Gastrocnemius medialis (tissue), 4 donors: Measurements from ENCODE around the gene BEST1. TPM values are rescaled to one million over a fixed set of nuclear protein-coding genes. Genes with fewer than 3 reads are reported as not detected.

Experiments used
- ATAC-seq, 2 donors: fragments of 150-250 bp; one replicate each; pipeline ENCODE4 v1.9.1; 2016
- DNase-seq, 2 donors: peaks; one replicate each; pipeline ENCODE4 v3.0.0-alpha.2; 2019
- H3K27ac ChIP-seq, 4 donors: fragments of 200-600 bp; sonication (generic); 1 replicate in 1 of 4; 2 replicates in 3 of 4; pipeline ENCODE4 v1.5.1; 2016 to 2018; ENCODE audit warnings: mild to moderate bottlenecking in 2 of 4, moderate library complexity in 1 of 4
- H3K27me3 ChIP-seq, 3 donors: fragments of 200-600 bp; sonication (generic) in 2 of 3; 1 replicate in 1 of 3; 2 replicates in 2 of 3; pipeline versions ENCODE4 v1.5.1 to v1.6.0; 2016 to 2019; ENCODE audit warnings: mild to moderate bottlenecking in 1 of 3, moderate library complexity in 1 of 3
- H3K36me3 ChIP-seq, 2 donors: fragments of 200-600 bp; sonication (generic) in 1 of 2; one replicate each; pipeline ENCODE4 v1.5.1; 2017 to 2018
- H3K4me1 ChIP-seq, 2 donors: fragments of 200-600 bp; sonication (generic) in 1 of 2; one replicate each; pipeline ENCODE4 v1.5.1; 2016 to 2017; ENCODE audit warnings: mild to moderate bottlenecking in 2 of 2
- H3K4me3 ChIP-seq, 4 donors: fragments of 200-600 bp; sonication (generic) in 3 of 4; 1 replicate in 1 of 4; 2 replicates in 3 of 4; pipeline ENCODE4 v1.5.1; 2016 to 2019; ENCODE audit warnings: mild to moderate bottlenecking in 2 of 4
- H3K9me3 ChIP-seq, 3 donors: fragments of 200-600 bp; sonication (generic) in 2 of 3; 1 replicate in 1 of 3; 2 replicates in 2 of 3; pipeline ENCODE4 v1.5.1; 2016 to 2019
- POLR2A ChIP-seq, 2 donors: fragments of 450-650 bp; IDR thresholded peaks; one replicate each; pipeline ENCODE4 v1.6.1; 2017; ENCODE audit warnings: antibody characterized with exemption in 2 of 2, mild to moderate bottlenecking in 2 of 2, moderate library complexity in 2 of 2
- in situ Hi-C, 4 donors: fragments of 200-750 bp; cut with MboI; loops; one replicate each; pipeline versions ENCODE4 v1.15.0 to v1.8.0; 2017; ENCODE audit warnings: low sequenced_read_pairs in 4 of 4
- intact Hi-C: fragments of 100-400 bp; cut with DNase I; formaldehyde crosslinking; loops from one replicate; pipeline ENCODE4 v1.15.1; 2023; ENCODE audit warnings: low total_unique reads
- total RNA-seq, 4 donors: library from RNA; depleted of rRNA; stranded (reverse); fragments of >200 nt; gene quantifications; one replicate each; pipeline versions ENCODE4 v1.1.0 to v1.2.3, GENCODE V29; 2016
- TF ChIP-seq, protein P1 (sequence below), 5 experiments: fragments of 450-650 bp in 3 of 5; fragments of 200-600 bp in 2 of 5; sonication (generic) in 2 of 5; IDR thresholded peaks in 4 of 5; conservative IDR thresholded peaks in 1 of 5; 1 replicate in 4 of 5; 2 replicates in 1 of 5; pipeline ENCODE4 v1.5.1; 2016 to 2019; ENCODE audit warnings: antibody characterized with exemption in 5 of 5, mild to moderate bottlenecking in 3 of 5, moderate library complexity in 3 of 5

BEST1 gene
- total RNA-seq, 4 donors from 2014 or later: 0.93 to 1.7 (median 0.94) TPM; not detected in 1

DNA sequence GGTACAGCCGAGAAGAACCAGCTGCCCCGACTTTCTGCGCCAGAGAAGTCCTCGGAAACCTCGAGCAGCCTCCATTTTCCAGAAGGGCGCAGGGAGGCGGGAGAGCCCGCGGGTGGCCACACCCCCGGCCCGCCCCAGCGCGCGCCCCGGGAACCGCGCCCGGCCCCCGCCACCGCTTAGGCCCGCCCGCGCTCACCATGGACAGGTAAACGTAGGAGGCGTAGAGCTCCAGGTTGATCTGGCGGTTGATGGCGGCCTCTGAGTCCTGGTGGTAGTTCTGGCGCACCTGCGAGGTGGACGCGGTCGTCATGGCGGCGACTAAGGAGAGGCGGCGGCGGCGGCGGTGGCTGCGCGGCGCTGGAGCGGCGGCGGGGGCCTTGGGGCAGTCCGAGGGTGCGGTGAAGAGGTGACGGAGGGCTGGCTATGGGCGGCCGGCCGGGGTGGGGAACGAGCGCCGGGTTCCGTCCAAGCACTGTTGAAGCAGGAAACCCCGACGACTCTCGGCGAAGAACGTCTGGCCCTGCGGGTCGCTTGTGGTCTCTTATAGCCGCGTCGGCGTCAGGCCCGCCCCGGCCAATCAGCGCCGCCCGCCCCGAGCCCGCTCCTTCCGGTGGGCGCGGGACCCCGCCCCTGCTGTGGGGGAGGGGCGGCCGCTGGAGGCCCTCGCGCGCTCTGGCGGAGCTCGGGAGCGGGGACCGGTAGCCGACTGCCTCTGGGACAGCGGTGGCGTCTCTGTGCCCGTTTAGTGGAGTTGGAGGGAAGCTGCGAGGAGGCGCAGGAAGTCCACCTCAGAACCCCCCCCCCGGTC, 17.2 kb downstream of the BEST1 start, which contains the start of gene FTH1:
TSS of gene FTH1 (minus strand) at position 519 of the 808 bp plus-strand sequence. CDS start at position 310, 209 bp downstream.
- DNase-seq: peak; percentile 89 to 90
- H3K36me3 ChIP-seq: peaks cover 0 to 27% of the 10 kb centered on the region in 2 donors
- intact Hi-C loops: loop anchor here (1.0 to 10.0 kb wide), 3 partner anchors 76 to 273 kb away; partner anchors contain the start of genes FADS3, FEN1 and TMEM258
- no peaks in the 10 kb centered on the region for H3K9me3 ChIP-seq
- peak; percentile 52 to 63 for ATAC-seq
- in situ Hi-C loops: no loop called here
- peak within 1 kb of the TSS; percentile 93 to 100 (median 99) for H3K27ac ChIP-seq
- peak within 1 kb of the TSS; percentile 83 to 94 (median 91) for H3K4me3 ChIP-seq
- TF ChIP-seq, protein P1, sequence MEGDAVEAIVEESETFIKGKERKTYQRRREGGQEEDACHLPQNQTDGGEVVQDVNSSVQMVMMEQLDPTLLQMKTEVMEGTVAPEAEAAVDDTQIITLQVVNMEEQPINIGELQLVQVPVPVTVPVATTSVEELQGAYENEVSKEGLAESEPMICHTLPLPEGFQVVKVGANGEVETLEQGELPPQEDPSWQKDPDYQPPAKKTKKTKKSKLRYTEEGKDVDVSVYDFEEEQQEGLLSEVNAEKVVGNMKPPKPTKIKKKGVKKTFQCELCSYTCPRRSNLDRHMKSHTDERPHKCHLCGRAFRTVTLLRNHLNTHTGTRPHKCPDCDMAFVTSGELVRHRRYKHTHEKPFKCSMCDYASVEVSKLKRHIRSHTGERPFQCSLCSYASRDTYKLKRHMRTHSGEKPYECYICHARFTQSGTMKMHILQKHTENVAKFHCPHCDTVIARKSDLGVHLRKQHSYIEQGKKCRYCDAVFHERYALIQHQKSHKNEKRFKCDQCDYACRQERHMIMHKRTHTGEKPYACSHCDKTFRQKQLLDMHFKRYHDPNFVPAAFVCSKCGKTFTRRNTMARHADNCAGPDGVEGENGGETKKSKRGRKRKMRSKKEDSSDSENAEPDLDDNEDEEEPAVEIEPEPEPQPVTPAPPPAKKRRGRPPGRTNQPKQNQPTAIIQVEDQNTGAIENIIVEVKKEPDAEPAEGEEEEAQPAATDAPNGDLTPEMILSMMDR (IDR thresholded peaks at IDR 0.05 in 4 of 5, conservative IDR thresholded peaks at IDR 0.05 in 1 of 5): no peak
- peak; percentile 100 for TF ChIP-seq POLR2A (IDR thresholded peaks at IDR 0.05)
- H3K4me1 ChIP-seq: peaks cover 55 to 63% of the 10 kb centered on the region in 2 donors
- H3K27me3 ChIP-seq: no peaks in the 10 kb centered on the region

DNA sequence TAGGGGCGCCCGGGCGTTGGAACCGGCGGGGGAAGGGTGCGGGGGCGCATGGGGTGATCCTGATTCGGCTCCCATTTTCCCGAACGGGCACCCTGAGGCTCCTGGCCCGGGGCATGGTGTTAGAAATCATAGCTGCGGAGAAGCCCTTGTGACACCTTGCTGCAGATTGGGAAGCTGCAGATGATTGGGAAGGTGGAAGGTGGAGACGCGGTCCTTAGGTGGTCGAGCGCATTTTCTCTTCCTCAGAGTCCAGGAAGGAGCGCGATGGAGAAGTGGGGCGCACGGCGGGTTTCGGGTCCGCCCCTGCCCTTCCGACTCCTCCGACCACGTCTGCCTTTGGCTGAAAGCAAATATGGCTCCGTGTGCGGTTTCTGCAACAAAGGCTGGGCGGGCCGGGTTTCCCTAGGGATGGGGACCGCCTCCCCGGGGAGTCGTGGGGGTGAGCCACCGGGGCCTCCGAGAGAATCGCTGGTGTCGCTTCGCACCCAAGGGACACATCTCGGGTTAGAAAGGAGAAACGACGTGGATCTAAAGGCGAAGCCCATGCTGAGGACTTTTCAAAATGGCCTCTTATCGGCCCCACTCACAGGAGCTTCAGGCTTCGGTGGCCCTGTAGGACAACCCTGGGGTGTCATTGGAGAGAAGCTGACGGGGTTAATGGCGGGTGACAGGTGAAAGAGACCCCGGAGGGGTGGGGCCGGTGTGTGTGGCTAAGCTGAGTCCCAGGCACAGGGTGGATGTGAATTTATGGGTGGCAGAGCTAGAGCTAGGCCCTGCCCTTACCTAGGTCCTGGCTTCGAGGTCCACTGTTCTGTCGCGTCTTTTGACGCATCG, 18.0 kb downstream of the BEST1 start:
- intact Hi-C loops: loop anchor here (1.0 to 10.0 kb wide), 3 partner anchors 77 to 273 kb away; partner anchors contain the start of genes FADS3, FEN1 and TMEM258

DNA sequence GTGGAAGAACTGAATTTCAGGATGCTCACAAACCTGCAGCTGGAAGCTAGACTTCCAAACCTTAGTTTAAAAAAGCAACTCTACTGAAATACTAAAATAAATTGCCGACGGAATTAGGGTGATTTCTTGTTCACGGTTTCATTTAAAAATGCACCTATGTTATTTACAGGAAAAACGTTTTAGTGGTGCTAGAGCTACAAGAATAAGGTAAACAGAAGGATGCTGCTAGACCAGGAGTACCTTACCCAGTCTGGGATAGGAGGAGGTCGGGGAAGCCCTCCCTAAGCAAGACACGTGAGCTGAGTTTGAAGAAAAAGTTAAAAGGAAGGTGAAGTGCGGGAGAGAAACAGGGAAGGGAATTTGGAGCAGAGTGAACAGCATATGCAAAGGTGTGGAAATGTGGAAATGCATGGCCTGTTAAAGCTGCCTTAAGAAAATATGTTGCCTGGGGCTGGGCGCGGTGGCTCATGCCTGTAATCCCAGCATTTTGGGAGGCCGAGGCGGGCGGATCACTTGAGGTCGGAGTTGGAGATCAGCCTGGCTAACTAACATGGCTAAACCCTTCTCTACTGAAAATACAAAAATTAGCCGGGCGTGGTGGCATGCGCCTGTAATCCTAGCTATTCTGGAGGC, 18.7 kb downstream of the BEST1 start:
- DNase-seq: no peak
- intact Hi-C loops: loop anchor here (5.0 to 10.0 kb wide), 2 partner anchors 177 to 274 kb away; partner anchors contain the start of genes FEN1 and TMEM258
- in situ Hi-C loops: no loop called here

More for the DNA sequence above, 18.0 kb downstream of the BEST1 start:
- Histone ChIP-seq H3K9me3 (no peaks in the 10 kb centered on the region), H3K36me3 (peaks cover 0 to 27% of the 10 kb centered on the region in 2 donors), H3K27ac (peak overlapping the region; percentile 93 to 100 (median 99)), H3K4me3 (peak overlapping the region; percentile 83 to 94 (median 91)), H3K27me3 (no peaks in the 10 kb centered on the region), H3K4me1 (peaks cover 56 to 68% of the 10 kb centered on the region in 2 donors)
- no peak for TF ChIP-seq POLR2A (IDR thresholded peaks at IDR 0.05)
- TF ChIP-seq, protein P1 (IDR thresholded peaks at IDR 0.05 in 4 of 5, conservative IDR thresholded peaks at IDR 0.05 in 1 of 5): no peak
- DNase-seq: no peak
- in situ Hi-C loops: no loop called here
- peak; percentile 4 for ATAC-seq

More for the DNA sequence above, 18.7 kb downstream of the BEST1 start:
- H3K36me3 ChIP-seq: peaks cover 0 to 20% of the 10 kb centered on the region in 2 donors
- no peak for TF ChIP-seq POLR2A (IDR thresholded peaks at IDR 0.05)
- TF ChIP-seq, protein P1 (IDR thresholded peaks at IDR 0.05 in 4 of 5, conservative IDR thresholded peaks at IDR 0.05 in 1 of 5): no peak
- peaks cover 56 to 70% of the 10 kb centered on the region in 2 donors for H3K4me1 ChIP-seq
- peak overlapping the region; percentile 83 to 94 (median 91) for H3K4me3 ChIP-seq
- no peak for ATAC-seq
- H3K27me3 ChIP-seq: no peaks in the 10 kb centered on the region
- no peaks in the 10 kb centered on the region for H3K9me3 ChIP-seq
- peak overlapping the region; percentile 93 to 100 (median 99) for H3K27ac ChIP-seq
